Stimulated activated CD8-positive, alpha-beta memory T cell treated with anti-CD3 and anti-CD28 coated beads, Interleukin-4, amount 100 ng/mL, for 4 hours (primary cell): ENCODE measurements around the gene CHCHD3.

Experiments used
- DNase-seq, 2 donors: peaks; one replicate each; pipeline ENCODE4 v3.0.0-alpha.2; 2020; ENCODE audit warnings: low read depth in 2 of 2, low spot score in 1 of 2

The CHCHD3 gene

GRCh38 chr7:132752431-132752830, 329.5 kb downstream of the CHCHD3 start:
- no peak for DNase-seq

- DNase-seq, result no peak
These were observed 330.6 kb downstream of the CHCHD3 start for GRCh38 chr7:132751244-132751647.

- no peak for DNase-seq
These were observed 331.2 kb downstream of the CHCHD3 start for GRCh38 chr7:132750530-132751217.

- no peak for DNase-seq
These were observed 331.8 kb downstream of the CHCHD3 start for GRCh38 chr7:132750096-132750495.

GRCh38 chr7:132745510-132745909, 336.4 kb downstream of the CHCHD3 start:
- DNase-seq, result no peak

- DNase-seq, result no peak
These were observed 337.9 kb downstream of the CHCHD3 start for GRCh38 chr7:132743974-132744373.

- no peak for DNase-seq
These were observed 339.7 kb downstream of the CHCHD3 start for GRCh38 chr7:132742189-132742612.

GRCh38 chr7:132740176-132740575, 341.7 kb downstream of the CHCHD3 start:
- no peak for DNase-seq

- no peak for DNase-seq
These were observed 342.5 kb downstream of the CHCHD3 start for GRCh38 chr7:132739271-132739955.

- no peak for DNase-seq
These were observed 343.6 kb downstream of the CHCHD3 start for GRCh38 chr7:132738254-132738653.

- no peak for DNase-seq
These were observed 346.4 kb downstream of the CHCHD3 start for GRCh38 chr7:132735476-132735875.
